BLaER1 treated with 17β-estradiol and CSF1 and Interleukin-3, amounts not matched to agents 10 nM and 100 nM (cell line): ENCODE measurements around the gene GK.
"Not testable (repeated sequence)": the region's sequence is repeated elsewhere in the genome, so short reads cannot be mapped to it uniquely, and the experiment has no call there.

Source experiments
- H3K27ac ChIP-seq, 11 experiments: shearing (Covaris generic); formaldehyde crosslinking; 2 replicates each; pipeline ENCODE4 v1.8.1; 2022
- H3K27me3 ChIP-seq, 11 experiments: shearing (Covaris generic); formaldehyde crosslinking; 2 replicates each; pipeline ENCODE4 v1.8.1; 2022
- H3K36me3 ChIP-seq, 11 experiments: shearing (Covaris generic); formaldehyde crosslinking; 2 replicates each; pipeline ENCODE4 v1.8.1; 2022
- H3K4me1 ChIP-seq, 10 experiments: shearing (Covaris generic); formaldehyde crosslinking; 2 replicates each; pipeline ENCODE4 v1.8.1; 2022
- H3K4me2 ChIP-seq, 11 experiments: shearing (Covaris generic); formaldehyde crosslinking; 2 replicates each; pipeline ENCODE4 v1.8.1; 2022
- H3K4me3 ChIP-seq, 10 experiments: shearing (Covaris generic); formaldehyde crosslinking; 2 replicates each; pipeline ENCODE4 v1.8.1; 2022
- H3K9ac ChIP-seq, 11 experiments: shearing (Covaris generic); formaldehyde crosslinking; 2 replicates each; pipeline ENCODE4 v1.8.1; 2022
- H3K9me3 ChIP-seq, 11 experiments: shearing (Covaris generic); formaldehyde crosslinking; replicated peaks in 1 of 11; 2 replicates each; pipeline ENCODE4 v1.8.1; 2022
- H4K20me1 ChIP-seq, 11 experiments: shearing (Covaris generic); formaldehyde crosslinking; 2 replicates each; pipeline ENCODE4 v1.8.1; 2022
- Cebpa-rat ChIP-seq, 11 experiments: shearing (Covaris generic); IDR thresholded peaks; 2 replicates each; pipeline ENCODE4 v1.8.1; 2022

The GK gene

GRCh38 chrX:30657196-30658161 lies 4.3 kb downstream of the GK start:
- H4K20me1 ChIP-seq = peaks cover 0 to 29% (median 0%) of the 10 kb centered on the region in 11 experiments; a peak in 4 of 22 replicates
- H3K9ac ChIP-seq = peak overlapping the region in 4 of 11 experiments; percentile 76 to 99 (median 98); a peak in 8 of 22 replicates
- H3K36me3 ChIP-seq = peaks cover 0 to 49% (median 0%) of the 10 kb centered on the region in 11 experiments; a peak in 6 of 22 replicates
- H3K27me3 ChIP-seq = no peaks in the 10 kb centered on the region
- TF ChIP-seq Cebpa-rat (IDR thresholded peaks at IDR 0.05) = no peak
- peaks cover 0 to 12% (median 0%) of the 10 kb centered on the region in 11 experiments; a peak in 6 of 22 replicates for H3K9me3 ChIP-seq
- peak overlapping the region in 2 of 10 experiments; percentile 71 to 74; a peak in 4 of 20 replicates for H3K4me3 ChIP-seq
- peak overlapping the region in 6 of 11 experiments; percentile 71 to 98 (median 96); a peak in 12 of 22 replicates for H3K27ac ChIP-seq
- H3K4me1 ChIP-seq = peaks cover 0 to 73% (median 22%) of the 10 kb centered on the region in 10 experiments; a peak in 14 of 20 replicates
- peak overlapping the region in 5 of 11 experiments; percentile 32 to 86 (median 73); a peak in 9 of 22 replicates for H3K4me2 ChIP-seq

- Histone ChIP-seq H3K27me3 (no peaks in the 10 kb centered on the region), H3K9ac (peak overlapping the region in 6 of 11 experiments; percentile 44 to 99 (median 86); a peak in 12 of 22 replicates), H3K27ac (peak overlapping the region in 8 of 11 experiments; percentile 43 to 98 (median 91); a peak in 16 of 22 replicates), H3K4me2 (peak overlapping the region in 5 of 11 experiments; percentile 65 to 86 (median 73); a peak in 10 of 22 replicates), H3K4me1 (peaks cover 0 to 82% (median 19%) of the 10 kb centered on the region in 10 experiments; a peak in 14 of 20 replicates), H3K36me3 (peaks cover 0 to 53% (median 0%) of the 10 kb centered on the region in 11 experiments; a peak in 8 of 22 replicates), H4K20me1 (peaks cover 0 to 45% (median 0%) of the 10 kb centered on the region in 11 experiments; a peak in 4 of 22 replicates), H3K9me3 (no peaks in the 10 kb centered on the region; a peak in 1 of 22 replicates), H3K4me3 (0 out of 20 replicates have a peak overlapping the region, but pooled peaks of 1 of the 10 experiments have one; percentile 5)
- TF ChIP-seq Cebpa-rat (IDR thresholded peaks at IDR 0.05) = peak in 2 of 11 experiments; percentile 28 to 53; a peak in 2 of 22 replicates
Measured at GRCh38 chrX:30659421-30659820, 6.2 kb downstream of the GK start.

- Histone ChIP-seq H3K9ac (peak overlapping the region in 4 of 11 experiments; percentile 2 to 99 (median 58); a peak in 5 of 22 replicates), H4K20me1 (peaks cover 0 to 63% (median 0%) of the 10 kb centered on the region in 11 experiments; a peak in 4 of 22 replicates), H3K9me3 (no peaks in the 10 kb centered on the region; a peak in 1 of 22 replicates), H3K27ac (peak overlapping the region in 6 of 11 experiments; percentile 71 to 98 (median 96); a peak in 9 of 22 replicates), H3K27me3 (no peaks in the 10 kb centered on the region), H3K4me2 (peak overlapping the region in 3 of 11 experiments; percentile 70 to 86 (median 77); a peak in 6 of 22 replicates), H3K4me1 (peaks cover 0 to 80% (median 14%) of the 10 kb centered on the region in 10 experiments; a peak in 9 of 20 replicates), H3K4me3 (no peak overlapping the region), H3K36me3 (peaks cover 0 to 56% (median 4%) of the 10 kb centered on the region in 11 experiments; a peak in 11 of 22 replicates)
- TF ChIP-seq Cebpa-rat (IDR thresholded peaks at IDR 0.05) = no peak
Measured at GRCh38 chrX:30661228-30661627, 8.0 kb downstream of the GK start.

GRCh38 chrX:30663322-30663721 lies 10.1 kb downstream of the GK start:
- TF ChIP-seq Cebpa-rat (IDR thresholded peaks at IDR 0.05) = no peak
- Histone ChIP-seq H3K4me3 (no peak overlapping the region), H4K20me1 (peaks cover 0 to 84% (median 0%) of the 10 kb centered on the region in 11 experiments; a peak in 5 of 22 replicates), H3K27me3 (no peaks in the 10 kb centered on the region), H3K4me2 (peak overlapping the region in 1 of 11 experiments; percentile 40; a peak in 1 of 22 replicates), H3K27ac (peak overlapping the region in 2 of 11 experiments; percentile 11 to 26; a peak in 3 of 22 replicates), H3K4me1 (peaks cover 0 to 72% (median 10%) of the 10 kb centered on the region in 10 experiments; a peak in 9 of 20 replicates), H3K36me3 (peaks cover under 1 to 67% (median 15%) of the 10 kb centered on the region in 11 experiments; a peak in 18 of 22 replicates), H3K9ac (no peak overlapping the region), H3K9me3 (peaks cover 0 to 1% (median 0%) of the 10 kb centered on the region in 11 experiments; a peak in 1 of 22 replicates)

GRCh38 chrX:30665471-30665870 lies 12.2 kb downstream of the GK start:
- no peak overlapping the region for H3K4me3 ChIP-seq
- peaks cover 0 to 57% (median 2%) of the 10 kb centered on the region in 10 experiments; a peak in 8 of 20 replicates for H3K4me1 ChIP-seq
- H3K36me3 ChIP-seq = peaks cover 16 to 86% (median 36%) of the 10 kb centered on the region in 11 experiments; a peak in 20 of 22 replicates
- no peak overlapping the region for H3K9ac ChIP-seq
- H3K27ac ChIP-seq = no peak overlapping the region
- TF ChIP-seq Cebpa-rat (IDR thresholded peaks at IDR 0.05) = no peak
- H3K27me3 ChIP-seq = no peaks in the 10 kb centered on the region
- peaks cover 0 to 96% (median 0%) of the 10 kb centered on the region in 11 experiments; a peak in 5 of 22 replicates for H4K20me1 ChIP-seq
- no peak overlapping the region for H3K4me2 ChIP-seq
- 0 out of 22 replicates have a peak, but pooled peaks cover 0 to 3% (median 0%) of the 10 kb centered on the region in 11 experiments for H3K9me3 ChIP-seq

- H3K27me3 ChIP-seq = no peaks in the 10 kb centered on the region
- H3K9ac ChIP-seq = peak overlapping the region in 1 of 11 experiments; percentile 15; a peak in 1 of 22 replicates
- H3K9me3 ChIP-seq = 0 out of 22 replicates have a peak, but pooled peaks cover 0 to 3% (median 0%) of the 10 kb centered on the region in 11 experiments
- peaks cover 0 to 96% (median 0%) of the 10 kb centered on the region in 11 experiments; a peak in 5 of 22 replicates for H4K20me1 ChIP-seq
- peaks cover 0 to 51% (median 2%) of the 10 kb centered on the region in 10 experiments; a peak in 7 of 20 replicates for H3K4me1 ChIP-seq
- no peak overlapping the region for H3K4me2 ChIP-seq
- no peak overlapping the region for H3K27ac ChIP-seq
- peaks cover 16 to 86% (median 37%) of the 10 kb centered on the region in 11 experiments; a peak in 20 of 22 replicates for H3K36me3 ChIP-seq
- TF ChIP-seq Cebpa-rat (IDR thresholded peaks at IDR 0.05) = no peak
- no peak overlapping the region for H3K4me3 ChIP-seq
Measured at GRCh38 chrX:30666094-30666493, 12.9 kb downstream of the GK start.

GRCh38 chrX:30668581-30668980 lies 15.4 kb downstream of the GK start:
- H3K4me3 ChIP-seq = no peak overlapping the region
- peaks cover 16 to 94% (median 41%) of the 10 kb centered on the region in 11 experiments; a peak in 20 of 22 replicates for H3K36me3 ChIP-seq
- no peak overlapping the region for H3K4me2 ChIP-seq
- peaks cover 0 to 97% (median 0%) of the 10 kb centered on the region in 11 experiments; a peak in 5 of 22 replicates for H4K20me1 ChIP-seq
- H3K9ac ChIP-seq = peak overlapping the region in 1 of 11 experiments; percentile 25; a peak in 1 of 22 replicates
- no peaks in the 10 kb centered on the region for H3K27me3 ChIP-seq
- H3K27ac ChIP-seq = no peak overlapping the region; a peak in 2 of 22 replicates
- H3K4me1 ChIP-seq = peaks cover 0 to 30% (median 0%) of the 10 kb centered on the region in 10 experiments; a peak in 2 of 20 replicates
- no peak for TF ChIP-seq Cebpa-rat (IDR thresholded peaks at IDR 0.05)
- H3K9me3 ChIP-seq = 0 out of 22 replicates have a peak, but pooled peaks cover 0 to 3% (median 0%) of the 10 kb centered on the region in 11 experiments

- not testable (repeated sequence) for H3K4me2 ChIP-seq, H3K9me3 ChIP-seq, H3K4me3 ChIP-seq, H3K9ac ChIP-seq, H3K27me3 ChIP-seq
- H3K4me1 ChIP-seq = peaks cover 0 to 20% (median 0%) of the 10 kb centered on the region in 10 experiments; a peak in 1 of 20 replicates
- H3K27ac ChIP-seq = peak overlapping the region in 1 of 11 experiments; percentile 33; a peak in 1 of 22 replicates
- H4K20me1 ChIP-seq = peaks cover 0 to 100% (median 0%) of the 10 kb centered on the region in 11 experiments; a peak in 6 of 22 replicates
- H3K36me3 ChIP-seq = peaks cover 16 to 97% (median 47%) of the 10 kb centered on the region in 11 experiments; a peak in 20 of 22 replicates
Measured at GRCh38 chrX:30671189-30671588, 18.0 kb downstream of the GK start.
